NCI-H2081 treated with DMSO at 0.1 percent for 48 hours (cell line): ENCODE data around the gene TCF3.
A peak's percentile ranks its signal among the peaks of the same experiment; 100 is the strongest.

ENCODE experiments used
- DNase-seq: peaks from one replicate; lab custom pipeline; 2025; lab: John Stamatoyannopoulos, UW

TCF3 gene

DNA sequence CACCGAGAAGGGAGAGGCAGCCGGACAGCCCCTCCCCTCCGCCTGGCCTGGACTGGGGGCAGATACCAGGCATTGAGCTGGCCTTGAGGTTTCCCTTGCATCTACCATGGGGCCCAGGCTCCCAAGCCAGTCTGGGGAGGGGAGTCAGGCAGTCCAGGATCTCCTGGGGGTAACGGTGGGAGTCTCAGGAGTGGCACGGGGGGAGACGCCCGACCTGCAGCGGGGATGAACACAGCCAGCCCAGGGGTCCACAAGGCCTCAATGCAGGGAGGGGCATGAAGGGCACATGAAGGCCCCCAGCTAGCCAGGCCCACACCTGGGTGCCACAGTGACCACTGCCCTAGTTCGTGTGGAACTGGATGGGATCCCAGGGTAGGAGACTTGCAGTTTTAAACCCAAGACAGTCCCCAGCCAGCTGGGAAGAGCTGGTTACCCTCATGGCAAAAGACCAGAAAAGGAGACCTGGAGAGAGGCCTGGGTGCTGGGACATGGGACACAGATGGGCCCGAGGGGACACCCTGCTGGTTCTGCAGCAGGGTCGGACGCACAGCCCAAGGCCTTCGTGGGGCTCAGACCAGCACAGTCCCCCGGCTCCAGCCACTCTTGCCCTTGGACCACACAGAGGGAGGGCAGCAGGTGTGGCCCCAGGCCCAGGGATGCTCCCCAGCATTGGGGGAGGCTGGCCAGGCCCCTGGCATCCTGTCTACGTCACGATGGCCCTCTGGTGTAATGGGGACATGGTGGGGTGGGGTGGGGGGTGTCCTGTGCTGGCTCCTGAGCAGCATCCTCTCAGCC is 42.5 kb downstream of the TCF3 start:
- DNase-seq = no peak

GRCh38 chr19:1609103-1609396 is 43.4 kb downstream of the TCF3 start:
- DNase-seq = no peak

DNA sequence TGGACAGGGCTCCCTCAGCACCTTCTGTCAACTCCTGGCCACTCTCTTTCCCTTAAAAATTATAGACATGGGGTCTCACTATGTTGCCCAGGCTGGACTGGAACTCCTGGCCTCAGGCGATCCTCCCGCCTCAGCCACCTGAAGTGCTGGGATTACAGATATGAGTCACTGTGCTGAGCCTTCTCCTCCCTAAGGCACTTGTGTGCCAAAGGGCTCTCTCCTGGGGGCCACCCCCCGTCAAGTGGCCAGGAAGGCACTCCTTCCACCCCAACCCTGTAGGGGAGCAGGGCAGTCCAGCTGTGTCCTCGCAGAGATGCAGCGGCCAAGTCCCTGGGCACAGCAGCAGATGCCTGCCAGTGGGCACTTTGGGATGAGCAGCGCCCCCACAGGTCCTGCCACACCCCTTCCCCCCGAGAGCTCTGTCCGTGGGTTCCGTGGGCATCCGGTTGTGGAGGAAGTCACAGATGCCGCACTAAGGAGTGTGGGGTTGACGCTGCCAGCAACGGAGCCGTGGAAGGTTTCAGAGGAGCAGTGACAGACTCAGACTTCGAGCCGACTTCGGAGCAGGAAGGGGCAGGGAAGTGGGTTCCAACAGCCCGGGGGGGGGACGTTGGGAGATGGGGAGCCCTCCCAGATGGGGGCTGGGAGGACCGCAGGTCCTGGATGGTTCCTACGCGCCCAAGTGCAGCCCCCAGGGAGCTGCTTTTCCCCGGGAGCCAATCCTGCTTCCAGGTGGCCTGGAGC is 43.9 kb downstream of the TCF3 start:
- DNase-seq = no peak

- no peak for DNase-seq
These were observed 46.2 kb downstream of the TCF3 start for GRCh38 chr19:1606138-1606651.

DNA sequence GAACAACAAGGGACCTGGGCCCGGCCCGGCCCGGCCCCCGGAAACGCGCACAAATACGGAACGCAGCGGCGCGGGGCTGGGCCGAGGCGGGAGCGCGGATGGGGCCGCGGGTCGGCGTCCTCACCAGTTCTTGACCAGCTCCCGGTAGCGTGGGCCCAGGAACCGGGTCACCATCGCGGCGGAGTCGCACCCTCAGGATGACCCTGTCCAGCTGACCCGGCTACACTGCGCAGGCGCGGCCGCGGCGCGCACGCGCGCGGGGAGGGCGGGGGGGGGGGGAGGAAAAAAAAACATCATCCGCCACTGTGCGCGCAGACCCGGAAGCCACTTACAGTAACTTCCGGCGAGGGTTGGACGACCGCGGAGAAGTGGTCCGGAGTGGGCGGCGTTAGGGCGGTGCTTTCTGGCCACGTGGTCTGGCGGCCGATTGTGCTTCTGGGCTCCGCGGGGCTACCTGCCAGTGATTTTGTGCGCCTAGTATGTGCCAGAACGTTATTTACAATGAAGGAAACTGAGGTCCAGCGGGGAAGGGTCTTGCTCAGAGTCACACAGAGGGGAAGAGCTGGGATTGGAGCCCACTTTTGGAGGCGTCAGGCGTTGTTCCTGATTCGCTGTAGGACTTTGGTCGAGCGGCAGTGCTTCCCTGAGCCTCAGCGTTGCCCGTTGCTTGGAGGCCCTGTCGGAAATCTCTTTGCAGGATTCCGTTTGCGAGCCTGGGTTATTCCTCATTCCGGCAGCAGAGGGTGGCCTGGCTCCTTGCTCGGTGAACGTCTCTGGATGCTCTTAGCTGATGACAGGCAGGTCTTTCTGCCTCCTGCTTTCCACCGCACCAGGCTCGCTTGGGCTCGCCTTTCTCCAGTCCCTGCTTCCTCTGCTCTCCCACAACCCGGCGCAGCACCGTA is 46.9 kb downstream of the TCF3 start, which contains the start of gene UQCR11:
UQCR11 (minus strand) TSS at position 227 of the 902 bp plus-strand sequence; CDS start at position 174, 53 bp downstream.
- DNase-seq = peak; percentile 70

GRCh38 chr19:1602091-1602707 is 50.2 kb downstream of the TCF3 start:
- no peak for DNase-seq

- DNase-seq = no peak
These were observed 50.8 kb downstream of the TCF3 start for GRCh38 chr19:1601613-1602064.

DNA sequence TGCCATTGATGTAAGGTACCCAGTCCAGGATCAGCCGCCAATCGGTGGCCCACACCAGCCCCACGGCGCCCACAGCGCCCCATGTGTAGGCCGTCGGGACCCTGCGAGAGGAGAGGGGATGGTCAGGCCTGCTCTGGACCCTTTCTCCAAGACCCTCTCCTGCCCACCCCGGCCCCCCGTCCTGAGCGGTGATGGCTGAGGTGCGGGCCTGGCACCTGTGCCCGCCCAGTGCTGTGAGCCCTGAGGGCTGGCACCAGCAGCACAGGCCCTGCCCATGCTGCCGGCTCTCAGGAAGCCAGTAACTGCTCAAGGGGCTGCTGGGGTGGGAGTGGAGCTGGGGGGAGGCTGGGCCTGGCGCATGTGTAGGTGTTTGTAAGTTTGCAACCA is 53.0 kb downstream of the TCF3 start:
- no peak for DNase-seq

- no peak for DNase-seq
These were observed 53.5 kb downstream of the TCF3 start for GRCh38 chr19:1598777-1599459.

DNA sequence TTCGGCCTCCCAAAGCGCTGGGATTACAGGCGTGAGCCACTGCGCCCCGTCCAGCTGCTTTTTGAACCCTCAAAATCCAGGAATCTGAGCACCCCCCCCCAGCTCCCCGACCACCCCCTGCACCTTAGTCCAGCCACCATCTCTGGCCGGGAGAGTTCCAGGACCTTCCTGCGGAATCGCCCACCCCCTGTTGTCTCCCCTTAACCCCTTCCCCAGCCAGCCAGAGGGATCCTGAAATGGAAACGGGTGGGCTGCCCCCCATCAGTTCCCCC is 59.0 kb downstream of the TCF3 start:
- no peak for DNase-seq

DNA sequence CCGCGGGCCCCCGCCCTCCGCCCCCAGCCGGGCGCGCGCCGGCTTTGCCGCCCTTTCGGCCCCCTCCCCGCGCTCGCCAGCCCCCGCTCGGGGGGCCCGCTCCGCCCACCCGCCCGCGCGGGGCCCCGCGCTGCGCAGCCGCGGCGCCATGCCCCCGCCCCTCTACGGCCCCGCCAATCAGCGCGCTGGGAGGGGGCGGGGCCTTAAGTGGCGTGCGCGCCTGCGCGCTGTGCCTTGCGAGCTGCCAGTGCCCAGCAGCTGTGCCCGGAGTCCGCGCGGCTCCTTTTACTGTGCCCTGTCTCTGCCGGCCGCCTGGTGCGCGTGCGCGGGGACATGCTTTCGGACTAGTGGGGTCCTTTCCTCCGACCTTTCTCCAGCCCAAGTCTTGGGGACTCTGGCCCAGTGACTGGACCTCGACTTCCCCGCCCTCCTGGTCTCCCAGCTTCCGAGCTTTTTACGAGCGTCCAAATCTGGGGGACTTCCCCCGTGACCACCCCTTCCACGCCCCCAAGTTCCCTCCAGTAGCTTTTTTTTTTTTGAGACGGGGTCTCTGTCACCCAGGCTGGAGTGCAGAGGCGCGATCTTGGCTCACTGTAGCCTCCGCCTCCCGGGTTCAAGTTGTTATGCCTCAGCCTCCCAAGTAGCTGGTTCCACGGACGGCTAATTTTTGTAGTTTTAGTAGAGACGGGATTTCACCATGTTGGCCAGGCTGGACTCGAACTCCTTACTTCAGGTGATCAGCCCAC is 59.5 kb downstream of the TCF3 start, which contains the start of gene MBD3:
MBD3 (minus strand) TSS at position 111 of the 746 bp plus-strand sequence. CDS start 234 bp downstream, outside the sequence.
- DNase-seq = peak; percentile 60

DNA sequence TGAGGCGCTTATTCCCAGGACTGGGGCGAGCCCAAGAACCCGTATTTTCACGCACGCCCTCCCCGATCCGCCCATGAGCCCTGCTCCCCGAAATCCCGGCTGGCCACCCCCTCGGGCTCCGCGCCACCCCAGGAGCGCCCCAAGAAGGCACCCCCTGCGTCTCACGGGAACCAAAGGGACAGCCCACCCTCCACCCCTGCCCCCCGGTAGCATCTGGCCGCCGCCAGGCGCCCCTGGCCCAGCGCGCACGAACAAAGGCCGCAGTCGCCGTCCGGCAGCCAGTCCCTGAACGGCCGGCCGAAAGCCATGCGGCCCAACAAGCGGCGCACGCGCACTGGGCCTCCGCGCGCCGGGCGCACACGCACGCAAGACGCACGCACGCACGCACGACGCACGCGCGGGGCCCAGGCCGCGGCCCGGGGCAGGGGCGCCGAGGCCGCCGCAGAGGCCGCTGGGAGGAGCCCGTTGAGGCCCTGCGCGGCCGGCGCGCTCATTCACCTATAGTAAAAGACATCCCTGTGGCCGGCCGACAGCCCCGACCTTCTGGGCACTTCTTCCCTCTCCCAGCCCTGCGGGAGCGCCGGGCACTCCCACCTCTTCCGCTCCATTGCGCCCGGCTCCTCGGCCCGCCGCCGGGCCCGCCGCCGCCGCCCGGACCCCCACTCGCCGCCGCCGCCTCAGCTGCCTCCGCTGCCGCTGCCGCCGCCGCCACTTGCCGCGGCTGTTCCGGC is 60.2 kb downstream of the TCF3 start:
- no peak for DNase-seq

DNA sequence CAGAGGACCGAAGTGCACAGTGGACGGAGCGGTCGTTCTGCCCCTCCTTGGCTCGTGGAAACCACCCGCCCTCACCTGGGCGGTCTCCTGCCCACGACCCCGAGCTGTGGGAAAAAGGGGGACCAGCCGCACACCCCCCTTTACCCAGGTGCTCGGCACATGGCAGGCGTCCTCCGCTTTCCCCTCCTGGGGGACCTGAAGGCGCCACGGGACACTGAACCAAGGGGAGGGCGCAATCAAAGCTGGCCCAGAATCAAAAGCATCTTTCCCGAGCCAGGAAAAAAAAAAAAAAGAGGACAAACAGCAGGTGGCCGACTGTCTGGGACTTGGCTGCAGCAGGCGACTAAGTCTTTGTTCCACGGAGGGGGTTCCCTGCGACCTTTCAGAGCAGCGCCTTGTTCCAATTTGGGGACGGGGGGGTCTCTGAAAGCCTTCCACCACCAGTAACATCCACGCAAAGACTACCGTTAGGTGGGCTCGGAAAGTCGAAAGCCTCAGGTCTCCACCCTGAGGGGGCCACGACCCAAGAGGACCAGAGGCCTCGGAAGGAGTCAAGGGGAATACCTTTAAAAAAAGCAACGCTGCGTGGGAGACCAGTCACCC is 60.9 kb downstream of the TCF3 start:
- peak; percentile 26 for DNase-seq

DNA sequence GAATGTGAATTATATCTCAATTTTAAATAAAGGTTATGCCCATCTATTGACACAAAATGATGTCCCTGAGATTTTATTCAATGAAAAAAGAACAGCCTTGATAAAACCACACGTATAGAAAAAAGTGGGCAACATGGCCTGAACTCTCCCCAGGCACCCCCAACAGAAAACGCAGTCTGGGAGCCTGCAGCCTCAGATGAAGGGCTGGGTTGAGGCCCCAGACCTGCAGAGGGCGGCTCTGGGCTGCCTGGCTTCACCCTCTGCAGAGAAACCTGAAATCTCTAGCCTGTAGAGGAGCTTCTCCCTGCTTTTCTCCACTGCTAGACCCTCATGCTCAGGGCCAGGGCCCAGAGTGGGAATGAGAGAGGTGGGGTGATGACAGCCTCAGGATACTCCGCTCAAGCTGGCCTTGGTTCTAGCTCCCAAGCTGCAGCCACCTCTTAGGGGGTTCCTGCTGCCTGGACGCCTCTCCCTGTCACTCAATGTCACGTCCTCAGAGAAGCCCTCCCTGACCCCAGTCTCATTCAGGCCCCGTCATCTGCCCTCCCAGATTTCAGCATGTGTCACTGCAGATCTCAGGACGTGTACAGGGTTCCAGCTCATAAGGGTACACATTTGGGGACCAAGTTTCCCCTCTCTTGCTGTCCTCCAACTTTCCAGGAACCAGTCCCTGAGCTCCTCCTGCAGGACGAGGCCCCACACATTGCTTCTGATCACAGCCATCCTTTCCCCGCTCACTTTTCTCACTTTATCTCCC is 61.6 kb downstream of the TCF3 start:
- DNase-seq = no peak

DNA sequence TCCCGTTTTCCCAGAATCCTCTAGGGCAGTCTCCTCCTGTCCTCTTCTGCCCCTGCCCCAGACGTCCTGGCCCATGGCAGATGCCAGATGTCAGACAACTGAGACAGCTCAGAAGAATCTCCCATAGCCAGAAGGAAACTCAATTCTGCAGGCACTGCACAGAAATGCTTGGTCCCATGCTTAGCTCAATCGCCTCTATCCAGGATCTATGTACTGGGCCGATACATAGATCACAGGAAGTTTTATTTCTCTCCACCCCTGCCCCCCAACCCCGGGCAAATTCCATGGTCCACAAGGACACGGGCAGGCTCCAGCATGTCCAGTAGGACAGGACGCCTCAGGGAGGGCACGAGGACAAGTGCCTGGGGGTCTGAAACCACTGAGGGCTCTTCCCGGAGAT is 64.5 kb downstream of the TCF3 start:
- no peak for DNase-seq

DNA sequence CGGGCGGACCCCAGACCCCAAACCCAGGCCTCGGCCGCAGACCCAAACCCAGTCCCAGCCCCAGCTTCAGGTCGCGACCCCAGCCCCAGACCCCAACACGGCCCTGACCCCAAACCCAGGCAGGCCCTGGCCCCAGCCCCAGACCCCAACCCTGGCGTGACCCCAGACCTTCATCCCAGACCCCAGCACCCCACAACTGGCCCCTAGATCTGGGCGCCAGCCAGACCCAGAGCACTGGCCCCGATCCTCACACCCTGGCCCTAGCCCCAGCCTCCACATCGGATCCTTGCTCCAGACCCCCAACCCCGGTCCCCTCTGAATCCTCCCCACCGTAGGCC is 67.2 kb downstream of the TCF3 start:
- no peak for DNase-seq

DNA sequence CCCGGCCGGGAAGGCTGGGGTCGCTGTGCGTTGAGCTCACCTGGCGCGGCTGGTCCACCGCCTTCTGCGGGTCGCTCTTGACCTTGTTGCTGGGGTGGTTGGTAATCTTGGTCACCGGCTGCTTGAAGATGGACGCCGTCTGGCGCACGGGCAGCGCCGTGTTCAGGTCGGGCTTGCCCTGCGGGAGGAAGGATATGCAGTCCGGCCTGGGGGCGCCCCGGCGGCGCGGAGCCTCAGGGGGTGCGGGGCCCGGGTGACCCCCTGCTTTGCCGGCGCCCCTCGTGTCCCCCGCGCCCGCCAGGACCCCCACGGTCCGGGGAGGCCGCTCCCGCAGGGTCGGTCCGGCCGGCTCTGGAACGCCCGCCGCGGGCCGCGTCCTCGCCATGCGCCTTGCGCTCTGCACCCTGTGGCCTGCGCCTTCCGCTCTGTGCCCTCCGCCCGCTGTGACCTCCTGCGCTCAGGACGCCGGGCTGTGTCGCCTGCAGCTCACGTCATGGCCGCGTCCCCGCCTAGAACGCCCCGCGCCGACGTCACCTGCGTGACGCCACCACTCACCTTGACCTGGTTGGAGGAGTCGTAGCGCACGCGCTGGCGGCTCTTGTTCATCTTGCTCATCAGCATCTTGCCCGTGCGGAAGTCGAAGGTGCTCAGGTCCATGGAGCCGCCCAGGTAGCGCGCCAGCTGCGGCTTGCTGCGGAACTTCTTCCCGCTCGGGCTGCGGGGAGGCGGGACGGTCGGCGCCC is 67.7 kb downstream of the TCF3 start:
- no peak for DNase-seq

DNA sequence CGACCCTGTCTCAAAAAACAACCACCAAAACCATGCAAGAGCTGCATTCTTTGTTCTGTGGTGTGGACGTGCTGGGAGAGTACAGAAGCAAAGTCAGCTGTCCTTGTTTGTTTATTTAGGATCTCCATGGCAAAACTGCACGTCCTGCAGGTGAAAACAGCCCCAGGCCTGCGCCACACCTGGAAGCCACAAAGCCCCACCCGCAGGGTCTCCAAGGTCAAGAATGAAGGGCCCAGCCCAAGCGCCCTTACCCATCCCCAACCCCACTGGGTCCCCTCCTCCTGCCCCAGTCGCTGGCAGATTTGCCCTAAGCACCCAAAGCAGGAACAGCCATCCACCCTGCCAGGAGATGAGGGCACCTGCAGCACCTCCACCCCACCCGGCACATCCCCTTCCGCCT is 70.2 kb downstream of the TCF3 start:
- DNase-seq = no peak
